Measurements from ENCODE around the gene NLN.
"Not testable (repeated sequence)": the region's sequence is repeated elsewhere in the genome, so short reads cannot be mapped to it uniquely, and the experiment has no call there.

Gene NLN

GRCh38 chr5:65732046-65732445, 10.0 kb downstream of the NLN start:
- not testable (repeated sequence) for DNase-seq (ENCODE audit: low read depth, low spot score)

GRCh38 chr5:65734196-65734775, 12.3 kb downstream of the NLN start:
- DNase-seq (ENCODE audit: low read depth, low spot score), result not testable (repeated sequence)

- DNase-seq (ENCODE audit: low read depth, low spot score), result no peak
These were observed 12.9 kb downstream of the NLN start for GRCh38 chr5:65734921-65735320.

DNA sequence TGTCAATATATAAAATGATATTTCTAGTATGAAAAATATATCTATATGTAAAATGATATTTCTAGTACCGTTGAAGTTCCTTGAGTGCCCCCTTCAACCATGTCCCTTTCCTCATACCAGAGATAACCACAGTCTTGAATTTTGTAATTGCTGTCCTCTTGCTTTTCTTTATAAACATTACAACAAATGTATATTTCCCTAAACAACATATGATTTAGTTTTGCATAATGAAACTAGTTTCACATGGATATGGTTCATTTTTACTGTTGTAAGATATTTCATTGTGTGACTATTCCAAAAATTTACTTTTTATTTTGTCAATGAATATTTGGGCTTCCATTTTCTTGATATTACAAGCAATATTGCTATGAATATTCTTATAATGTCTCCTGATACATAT, 14.0 kb downstream of the NLN start:
- DNase-seq (ENCODE audit: low read depth, low spot score), result no peak

- DNase-seq (ENCODE audit: low read depth, low spot score), result no peak
These were observed 15.8 kb downstream of the NLN start for GRCh38 chr5:65737842-65738241.

- no peak for DNase-seq (ENCODE audit: low read depth, low spot score)
These were observed 16.3 kb downstream of the NLN start for GRCh38 chr5:65738305-65738704.

GRCh38 chr5:65739162-65739561, 17.2 kb downstream of the NLN start:
- no peak for DNase-seq (ENCODE audit: low read depth, low spot score)

- no peak for DNase-seq (ENCODE audit: low read depth, low spot score)
These were observed 20.7 kb downstream of the NLN start for GRCh38 chr5:65742565-65743231.

DNA sequence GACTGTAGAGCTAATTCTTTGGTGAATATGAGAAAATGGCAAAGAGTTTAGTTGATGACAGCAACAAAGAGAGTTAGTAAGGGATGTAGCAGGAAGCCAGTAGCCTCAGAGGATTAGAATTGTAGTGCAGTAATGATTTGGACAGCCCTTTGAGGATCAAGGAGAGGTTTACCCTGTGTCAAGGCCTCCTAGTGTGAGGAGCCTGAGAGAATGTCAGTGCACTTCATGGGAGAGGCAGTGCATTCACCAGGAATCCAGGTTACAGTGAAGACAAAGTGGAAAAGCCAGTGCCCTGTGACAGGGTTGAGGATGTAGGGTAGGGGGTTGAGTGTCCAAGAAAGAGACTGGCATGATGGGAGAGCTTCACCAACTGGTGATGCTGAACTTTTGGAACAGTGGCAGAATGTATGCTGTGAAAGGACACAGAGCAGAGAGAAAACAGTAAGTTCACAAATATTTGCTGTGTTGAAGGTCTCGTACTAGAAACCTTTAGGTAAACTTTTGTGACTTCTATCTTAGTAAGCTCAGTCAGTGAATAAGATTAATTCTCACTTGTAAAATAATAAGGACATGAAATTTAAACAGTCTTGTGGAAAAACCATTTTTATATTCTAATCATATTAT, 27.3 kb downstream of the NLN start:
- DNase-seq (ENCODE audit: low read depth, low spot score), result no peak

DNA sequence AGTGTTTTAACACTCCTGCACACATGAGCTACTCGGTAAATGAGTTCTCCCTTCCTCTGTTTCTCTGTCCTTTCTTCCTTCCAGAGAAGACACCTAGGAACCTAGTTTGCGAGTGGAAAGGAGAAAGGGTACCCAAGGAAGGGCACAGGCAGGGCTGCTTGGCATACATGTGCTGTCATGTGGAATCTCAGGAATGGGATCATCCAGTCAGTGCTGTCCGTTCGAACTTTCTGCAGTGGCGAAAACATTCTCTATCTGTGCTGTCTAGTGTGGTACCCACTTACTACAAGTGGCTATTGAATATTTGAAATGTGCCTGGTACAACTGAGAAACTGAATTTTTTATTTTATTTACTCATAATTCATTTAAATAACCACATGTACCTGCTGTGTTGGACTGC, 28.0 kb downstream of the NLN start:
- no peak for DNase-seq (ENCODE audit: low read depth, low spot score)

DNA sequence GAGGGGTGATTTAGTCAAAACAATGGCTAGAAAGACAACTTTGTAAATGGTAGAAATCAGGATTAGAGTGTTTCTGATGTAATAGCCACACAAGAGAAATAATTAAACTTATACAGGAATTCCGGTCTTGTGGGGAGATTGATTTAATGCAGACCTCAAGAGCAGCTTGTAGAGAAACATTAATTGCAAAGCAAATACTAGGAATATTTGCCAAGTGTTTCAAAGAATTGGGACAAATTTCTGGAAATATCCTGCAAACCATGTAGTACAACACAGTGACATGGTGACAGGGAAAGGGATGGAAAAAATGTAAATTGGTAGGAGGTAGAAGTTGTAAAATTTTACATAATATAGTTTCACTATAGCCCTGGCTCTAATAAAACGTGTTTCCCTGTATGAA, 28.9 kb downstream of the NLN start:
- DNase-seq (ENCODE audit: low read depth, low spot score), result no peak

GRCh38 chr5:65753189-65753588, 31.2 kb downstream of the NLN start:
- no peak for DNase-seq (ENCODE audit: low read depth, low spot score)

- no peak for DNase-seq (ENCODE audit: low read depth, low spot score)
These were observed 36.6 kb downstream of the NLN start for GRCh38 chr5:65758546-65759144.

- DNase-seq (ENCODE audit: low read depth, low spot score), result no peak
These were observed 38.7 kb downstream of the NLN start for GRCh38 chr5:65760504-65761275.

DNA sequence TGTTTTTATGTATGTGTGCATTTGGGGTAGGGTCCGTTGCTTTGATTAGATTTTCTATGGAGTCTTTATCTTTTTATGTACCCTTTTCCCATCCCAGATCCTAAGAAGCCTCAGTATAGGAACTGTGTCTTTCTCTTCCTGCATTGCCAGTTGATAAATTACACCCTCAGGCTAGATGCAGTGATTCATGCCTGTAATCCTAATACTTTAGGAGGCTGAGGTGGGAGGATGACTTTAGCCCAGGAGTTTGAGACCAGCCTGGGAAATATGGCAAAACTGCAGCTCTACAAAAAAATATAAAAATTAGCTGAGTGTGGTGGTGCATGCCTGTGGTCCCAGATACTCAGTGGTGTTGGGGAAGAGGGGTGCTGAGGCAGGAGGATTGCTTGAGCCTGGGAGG, 40.2 kb downstream of the NLN start:
- DNase-seq (ENCODE audit: low read depth, low spot score), result no peak

DNA sequence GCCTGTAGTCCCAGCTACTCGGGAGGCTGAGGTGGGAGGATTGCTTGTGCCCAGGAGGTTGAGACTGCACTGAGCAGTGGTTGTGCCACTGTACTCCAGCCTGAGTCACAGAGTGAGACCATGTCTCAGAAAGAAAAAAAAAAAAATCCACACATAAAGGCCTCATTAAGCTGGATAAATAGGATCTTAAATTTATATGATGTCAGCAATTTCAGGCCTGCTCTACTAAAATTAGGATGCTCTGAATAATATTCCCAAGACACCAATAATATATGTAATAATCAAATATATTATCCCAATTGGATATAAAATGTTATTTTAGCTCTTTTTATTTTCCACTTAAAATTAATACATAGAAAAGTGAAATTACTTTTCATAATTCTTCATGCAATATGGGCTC, 43.6 kb downstream of the NLN start:
- no peak for DNase-seq (ENCODE audit: low read depth, low spot score)

- DNase-seq (ENCODE audit: low read depth, low spot score), result no peak
These were observed 44.2 kb downstream of the NLN start for GRCh38 chr5:65766175-65766574.

DNA sequence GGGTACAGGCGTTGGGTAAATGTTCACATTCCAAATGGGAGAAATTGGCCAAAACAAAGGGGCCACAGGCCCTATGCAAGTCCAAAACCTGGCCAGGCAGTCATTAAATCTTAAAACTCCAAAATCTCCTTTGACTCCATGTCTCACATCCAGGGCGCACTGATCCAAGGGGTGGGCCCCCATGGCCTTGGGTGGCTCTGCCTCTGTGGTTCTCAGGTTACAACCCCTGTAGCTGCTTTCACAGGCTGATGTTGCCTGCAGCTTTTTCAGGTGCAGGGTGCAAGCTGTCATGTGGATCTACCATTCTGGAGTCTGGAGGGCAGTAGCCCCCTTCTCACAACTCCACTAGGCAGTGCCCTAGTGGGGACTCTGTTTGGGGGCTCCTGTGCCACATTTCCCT, 44.8 kb downstream of the NLN start:
- DNase-seq (ENCODE audit: low read depth, low spot score), result no peak

- no peak for DNase-seq (ENCODE audit: low read depth, low spot score)
These were observed 45.6 kb downstream of the NLN start for GRCh38 chr5:65767565-65767964.

DNA sequence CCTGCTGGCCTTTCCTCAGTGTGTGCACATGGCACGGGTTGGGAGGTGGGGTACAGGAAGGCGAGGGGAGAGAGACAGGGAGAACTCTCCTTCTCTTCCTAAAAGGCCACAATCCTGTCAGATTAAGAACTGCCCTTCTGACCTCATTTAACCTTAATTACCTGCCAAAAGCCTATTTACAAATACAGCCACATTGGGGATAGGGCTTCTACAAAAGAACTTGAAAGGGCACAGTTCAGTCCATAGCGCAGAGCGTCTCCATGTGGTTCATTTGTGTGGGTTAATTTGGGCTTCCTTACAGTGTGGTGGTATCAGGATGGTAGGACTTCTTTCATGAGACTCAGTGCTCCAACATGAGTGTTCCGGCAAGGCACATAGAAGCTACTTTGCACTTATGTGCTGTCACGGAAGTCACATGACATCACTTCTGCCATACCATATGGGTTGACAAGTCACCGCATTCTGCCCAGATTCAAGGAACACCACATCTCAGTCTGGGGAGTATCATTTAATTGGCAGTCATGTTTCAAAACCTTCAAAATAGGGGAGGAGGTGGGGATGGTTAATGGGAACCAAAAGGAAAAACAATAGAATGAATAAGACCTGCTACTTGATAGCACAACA, 46.8 kb downstream of the NLN start:
- DNase-seq (ENCODE audit: low read depth, low spot score), result no peak

GRCh38 chr5:65769539-65769938, 47.5 kb downstream of the NLN start:
- DNase-seq (ENCODE audit: low read depth, low spot score), result no peak

GRCh38 chr5:65771266-65771665, 49.3 kb downstream of the NLN start:
- DNase-seq (ENCODE audit: low read depth, low spot score), result no peak
